GM20431 (cell line): ENCODE data around the gene SERTAD2.

ENCODE experiments used
- in situ Hi-C: fragments of 300-500 bp; cut with MseI, MboI; formaldehyde crosslinking; loops from one replicate; pipeline ENCODE4 v1.15.0; 2020; ENCODE audit warnings: low sequenced_read_pairs; ENCODE audit not compliant: unreplicated experiment

The SERTAD2 gene

DNA sequence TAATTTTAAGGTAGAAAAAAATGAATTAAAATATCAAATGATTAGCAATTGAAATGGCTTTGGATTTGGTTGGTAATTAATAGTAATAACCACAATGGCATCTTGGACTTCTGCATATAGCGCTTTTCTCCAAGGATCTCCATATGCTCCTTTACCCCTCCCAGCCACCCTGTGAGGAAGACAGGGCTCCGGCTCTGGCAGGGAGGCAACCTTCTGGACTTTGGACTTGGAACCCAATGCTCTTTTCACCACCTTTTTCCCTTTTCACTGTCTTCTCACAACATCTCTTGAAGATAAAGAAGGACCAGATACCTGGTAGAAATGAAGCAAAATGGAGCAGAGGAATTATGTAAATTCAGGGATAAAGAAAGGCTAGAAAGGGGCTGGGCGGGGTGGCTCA is 23.8 kb upstream of the SERTAD2 start:
- in situ Hi-C loops = no loop called here

DNA sequence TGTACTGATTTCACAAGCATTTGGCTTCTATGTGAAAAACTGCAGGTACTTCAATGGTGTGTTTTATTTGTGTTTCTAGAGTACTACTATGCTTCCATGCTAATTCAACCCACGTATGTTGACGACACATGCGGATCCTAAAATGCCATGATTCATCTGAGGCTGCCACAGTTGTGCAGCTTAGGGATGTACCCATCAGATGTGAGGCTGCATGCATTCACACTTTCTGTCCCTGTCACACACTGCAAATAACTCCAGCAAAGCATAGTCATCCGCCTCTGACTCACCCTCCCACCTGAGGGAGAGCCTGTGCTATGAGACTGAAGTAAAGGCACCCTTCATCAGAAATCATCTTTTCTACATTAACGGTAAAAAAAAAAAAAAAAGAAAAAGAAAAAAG is 22.1 kb upstream of the SERTAD2 start:
- in situ Hi-C loops = no loop called here

DNA sequence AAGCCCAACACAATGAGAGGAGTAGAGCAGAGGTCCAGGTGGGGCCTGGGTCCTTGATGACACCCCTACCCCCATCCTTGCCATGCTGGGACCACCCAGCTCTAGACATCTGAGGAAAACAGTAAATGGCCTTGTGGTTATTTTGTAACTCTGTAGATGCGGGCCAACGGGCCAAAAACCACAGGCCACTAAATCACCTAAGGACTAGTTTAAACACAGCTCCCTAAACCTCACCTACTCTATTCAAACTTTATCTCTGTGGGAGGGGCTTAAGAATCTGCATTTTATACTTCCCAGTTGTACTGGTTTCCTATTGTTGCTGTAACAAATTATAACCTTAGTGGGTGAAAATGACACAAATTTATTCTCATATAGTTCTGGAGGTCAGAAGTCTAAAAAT is 19.0 kb upstream of the SERTAD2 start:
- in situ Hi-C loops = no loop called here

DNA sequence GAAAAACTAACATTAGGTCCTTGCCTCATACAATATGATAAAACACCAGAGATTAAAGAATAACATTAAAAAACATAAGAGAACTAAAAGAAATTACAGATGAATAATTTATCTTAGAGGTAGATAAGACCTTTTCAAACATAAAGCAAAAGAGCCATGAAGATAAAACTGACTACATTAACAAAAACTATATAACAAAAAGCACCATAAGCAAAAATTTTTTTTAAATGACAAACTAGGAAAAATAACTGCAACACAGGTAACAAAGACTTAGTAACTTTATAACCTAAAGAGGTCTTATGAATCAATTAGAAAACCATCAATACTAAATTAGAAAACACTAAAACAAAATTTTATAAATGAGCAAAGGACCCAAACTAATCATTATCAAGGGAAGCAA is 16.3 kb upstream of the SERTAD2 start:
- in situ Hi-C loops = no loop called here

DNA sequence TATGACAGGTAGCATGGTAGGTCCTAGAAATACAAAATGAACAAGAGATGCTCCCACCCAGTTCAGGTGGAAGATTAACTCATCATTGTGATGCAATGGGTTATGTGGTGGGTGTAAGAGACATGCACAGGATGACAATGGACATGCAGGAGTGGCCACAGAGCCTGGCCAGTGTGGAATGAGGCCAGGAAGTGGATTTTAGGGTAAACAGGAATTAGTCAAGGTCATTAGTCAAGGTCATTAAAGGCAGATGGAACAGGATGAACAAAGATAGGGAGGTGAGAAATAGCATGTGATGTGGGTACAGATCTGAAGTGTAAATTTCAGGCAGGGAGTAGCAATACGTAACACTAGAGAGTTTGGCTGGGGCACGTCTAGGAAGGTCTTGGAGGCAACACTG is 15.6 kb upstream of the SERTAD2 start:
- in situ Hi-C loops = no loop called here

DNA sequence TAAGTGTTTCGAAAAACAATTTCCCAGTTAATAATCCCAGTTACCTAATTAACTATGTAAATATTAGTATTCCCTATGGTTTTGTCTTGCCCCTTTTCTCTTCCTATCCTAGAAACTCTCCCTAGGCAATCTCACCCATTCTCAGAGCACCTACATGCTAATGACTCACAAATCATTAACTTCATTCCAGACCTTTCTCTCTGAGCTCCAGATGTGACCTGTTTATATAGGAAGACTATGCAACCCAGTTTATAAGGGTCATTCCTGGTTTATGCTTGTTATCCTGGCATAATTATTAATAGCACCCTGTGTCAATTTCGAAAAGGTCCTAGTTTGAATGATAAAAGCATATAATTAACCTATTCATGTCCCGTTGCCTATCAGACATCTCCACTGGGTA is 14.8 kb upstream of the SERTAD2 start:
- in situ Hi-C loops = no loop called here

DNA sequence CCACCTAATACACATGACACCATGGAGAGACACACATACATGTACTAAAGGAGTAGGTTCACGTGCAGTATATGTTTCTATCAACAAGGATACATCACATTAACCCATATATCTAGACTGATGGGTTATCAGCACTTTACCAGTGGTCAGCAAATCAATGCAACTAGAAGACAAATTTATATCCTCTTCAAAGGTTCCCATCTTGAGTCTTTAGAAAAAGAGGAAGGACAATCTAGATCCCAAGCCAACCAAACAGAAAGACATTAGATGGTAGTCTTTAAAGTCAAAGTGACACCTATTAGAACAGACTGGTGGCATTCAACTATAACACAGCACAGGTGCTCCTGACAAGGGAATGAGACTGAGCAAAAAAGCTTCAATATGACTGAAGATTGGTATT is 13.8 kb upstream of the SERTAD2 start:
- in situ Hi-C loops = no loop called here

DNA sequence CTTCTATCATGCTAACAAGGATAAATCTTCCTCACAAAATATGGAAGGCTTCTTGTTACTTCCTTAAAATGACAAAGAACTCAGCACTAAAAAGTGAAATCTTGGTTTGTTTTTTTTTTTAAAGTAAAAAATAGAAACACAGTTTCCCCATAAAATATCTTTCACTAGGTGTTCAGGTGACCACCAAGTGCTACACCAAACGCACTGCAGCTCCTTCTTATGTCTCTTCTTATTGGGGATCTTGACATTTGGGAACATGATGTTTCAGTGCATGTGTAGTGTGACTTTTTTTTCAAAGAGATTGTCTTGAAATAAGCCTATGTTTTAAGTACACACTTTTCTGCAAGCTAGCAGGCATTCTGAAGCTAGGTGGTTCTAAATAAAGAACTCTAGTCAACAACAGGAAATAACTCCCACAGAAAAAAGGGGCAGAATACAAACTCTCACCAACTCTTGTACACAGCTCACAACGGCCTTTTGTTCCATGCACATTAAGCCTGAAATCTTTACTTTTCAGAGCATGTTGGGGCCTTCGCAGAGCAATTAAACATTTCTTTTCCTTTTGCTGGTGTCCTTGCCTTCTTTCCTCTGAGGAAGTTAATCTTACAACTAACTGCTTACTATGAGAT is 13.2 kb upstream of the SERTAD2 start:
- in situ Hi-C loops = no loop called here

DNA sequence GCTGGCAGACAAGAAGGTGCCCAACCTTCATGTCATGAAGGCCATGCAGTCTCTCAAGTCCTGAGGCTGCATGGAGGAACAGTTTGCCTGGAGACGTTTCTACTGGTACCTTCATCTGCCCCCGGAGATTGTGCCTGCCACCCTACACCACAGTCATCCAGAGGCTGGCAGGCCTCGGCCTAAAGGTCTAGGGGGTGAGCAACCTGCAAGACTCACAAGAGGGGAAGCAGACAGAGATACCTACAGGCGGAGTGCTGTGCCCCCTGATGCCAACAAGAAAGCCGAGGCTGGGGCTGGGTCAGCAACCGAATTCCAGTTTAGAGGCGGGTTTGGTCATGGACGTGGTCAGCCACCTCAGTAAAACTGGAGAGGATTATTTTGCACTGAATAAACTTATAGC is 12.0 kb upstream of the SERTAD2 start:
- in situ Hi-C loops = no loop called here

DNA sequence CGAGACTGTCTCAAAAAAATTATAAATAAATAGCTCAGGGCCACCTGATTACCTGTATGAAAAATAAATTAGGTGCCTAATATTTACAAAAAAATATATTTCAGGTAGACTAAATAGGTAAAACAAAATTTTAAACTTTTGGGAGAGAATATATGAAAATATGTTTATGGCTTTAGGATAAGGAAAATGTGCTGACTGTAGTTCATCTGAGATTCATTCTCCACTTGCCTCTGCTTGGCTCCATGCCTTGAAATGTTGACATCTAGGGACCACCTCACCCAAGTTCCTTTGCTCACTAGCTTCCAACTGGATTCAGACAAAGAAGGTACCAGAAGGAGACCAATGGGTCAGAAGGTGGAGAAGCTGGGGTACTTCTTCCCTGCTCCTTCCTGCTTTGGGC is 9.7 kb upstream of the SERTAD2 start:
- in situ Hi-C loops = no loop called here

DNA sequence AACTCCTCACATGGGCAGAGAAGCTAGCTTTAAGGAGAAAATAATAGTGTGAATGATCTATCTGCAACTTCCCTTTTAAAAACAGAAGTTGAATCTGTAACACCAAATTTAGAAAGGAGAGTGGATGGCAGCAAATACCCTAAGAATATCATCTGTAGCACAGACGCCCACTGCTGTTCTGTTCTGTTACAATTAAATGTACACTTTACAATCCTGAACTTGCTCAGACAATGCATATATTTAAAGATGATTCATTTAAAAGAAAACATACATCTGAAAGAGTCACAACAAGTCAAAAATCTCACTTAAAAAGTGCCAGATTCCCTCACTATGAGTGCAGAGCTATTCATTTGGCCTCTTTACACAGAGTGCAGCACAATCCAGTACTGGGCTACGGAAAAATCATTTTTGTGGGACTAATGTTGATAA is 8.0 kb upstream of the SERTAD2 start:
- in situ Hi-C loops = no loop called here

DNA sequence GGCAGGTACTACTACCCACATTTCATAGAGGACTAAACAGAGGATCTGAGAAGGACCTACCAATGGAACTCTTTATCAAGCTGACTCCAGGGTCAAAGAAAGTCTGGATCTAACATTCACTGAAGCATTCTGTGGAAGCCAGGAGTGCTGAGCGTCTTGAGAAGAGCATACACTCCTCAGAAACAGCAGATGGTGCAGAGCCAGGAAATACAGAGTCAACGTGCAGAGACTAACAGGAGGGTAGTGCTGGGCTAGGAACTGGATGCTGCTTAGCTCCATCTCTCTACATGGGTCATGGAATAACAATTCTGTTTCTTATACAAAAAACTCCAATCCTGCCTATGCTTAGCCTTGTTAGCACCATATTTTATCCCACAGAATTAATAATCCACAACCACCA is 5.5 kb upstream of the SERTAD2 start:
- in situ Hi-C loops = no loop called here

DNA sequence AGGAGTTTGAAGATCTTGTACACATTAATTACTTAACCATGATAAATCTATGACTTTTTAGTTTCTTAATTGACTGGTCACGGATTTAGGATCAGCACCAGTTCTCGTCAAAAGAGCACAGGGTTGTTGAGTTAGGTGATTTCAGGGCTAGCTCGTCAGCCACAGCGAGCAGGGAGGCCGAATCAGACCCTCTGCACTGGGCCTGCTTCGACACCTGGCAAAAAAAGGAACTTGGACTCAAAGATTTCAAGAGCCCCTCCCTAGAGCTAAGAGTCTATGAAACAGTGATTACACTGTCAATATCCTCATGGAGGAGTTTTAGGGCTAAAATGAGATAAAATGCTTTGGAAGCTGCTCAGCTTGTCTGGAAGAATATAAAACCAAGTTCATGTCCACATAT is 4.6 kb upstream of the SERTAD2 start:
- in situ Hi-C loops = no loop called here

DNA sequence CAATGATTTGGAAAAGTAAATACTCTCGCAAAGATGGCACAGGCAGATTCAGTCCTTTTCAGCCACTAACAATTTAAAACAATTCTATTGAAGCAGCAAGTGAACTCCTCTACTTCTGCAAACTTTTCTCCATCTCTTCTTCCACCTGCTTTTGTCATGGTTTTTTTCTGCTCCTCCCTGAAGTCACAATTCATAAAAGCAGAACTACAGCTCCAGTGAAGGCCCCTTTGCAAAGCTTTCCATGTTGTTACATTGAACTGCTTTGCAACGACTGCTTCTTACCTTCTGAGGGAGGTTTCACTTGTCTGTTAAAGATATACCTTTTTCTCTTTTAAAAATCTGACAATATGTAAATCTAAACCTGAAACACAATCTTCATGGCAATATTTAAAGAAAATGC is 3.7 kb upstream of the SERTAD2 start:
- in situ Hi-C loops = no loop called here

DNA sequence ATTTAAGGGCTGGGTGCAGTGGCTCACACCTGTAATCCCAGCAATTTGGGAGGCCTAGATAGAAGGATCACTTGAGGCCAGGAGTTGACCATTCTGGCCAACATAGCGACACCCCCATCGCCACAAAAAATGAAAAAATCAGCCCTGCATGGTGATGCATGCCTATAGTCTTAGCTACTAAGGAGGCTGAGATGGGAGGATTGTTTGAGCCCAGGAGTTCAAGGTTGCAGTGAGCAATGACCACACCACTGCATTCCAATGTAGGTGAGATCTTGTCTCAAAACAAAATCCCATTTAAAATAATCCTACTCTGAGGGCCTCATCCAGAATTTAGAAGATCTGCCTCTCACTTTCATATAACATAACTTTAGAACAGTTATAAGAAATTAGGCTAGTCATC is 2.7 kb upstream of the SERTAD2 start:
- in situ Hi-C loops = no loop called here

DNA sequence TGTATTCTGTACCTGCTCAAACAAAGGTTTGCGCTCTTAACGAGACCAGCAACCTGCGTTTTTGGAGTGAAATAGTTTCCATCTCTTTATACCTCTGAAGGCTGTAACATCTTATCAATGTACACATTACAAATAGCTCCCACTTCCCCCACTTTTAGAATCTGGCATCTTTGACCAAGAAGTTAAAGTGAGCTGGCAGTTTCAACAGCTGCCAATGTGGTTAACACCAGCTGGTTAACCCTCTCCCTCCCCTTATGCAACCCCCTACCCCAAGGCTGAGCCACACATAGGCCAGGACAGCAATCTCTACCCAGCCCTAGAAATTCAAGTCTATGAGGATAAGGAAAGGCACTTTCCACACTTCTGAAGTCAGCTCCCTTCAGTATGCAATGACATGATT is 2.2 kb upstream of the SERTAD2 start:
- in situ Hi-C loops = no loop called here

DNA sequence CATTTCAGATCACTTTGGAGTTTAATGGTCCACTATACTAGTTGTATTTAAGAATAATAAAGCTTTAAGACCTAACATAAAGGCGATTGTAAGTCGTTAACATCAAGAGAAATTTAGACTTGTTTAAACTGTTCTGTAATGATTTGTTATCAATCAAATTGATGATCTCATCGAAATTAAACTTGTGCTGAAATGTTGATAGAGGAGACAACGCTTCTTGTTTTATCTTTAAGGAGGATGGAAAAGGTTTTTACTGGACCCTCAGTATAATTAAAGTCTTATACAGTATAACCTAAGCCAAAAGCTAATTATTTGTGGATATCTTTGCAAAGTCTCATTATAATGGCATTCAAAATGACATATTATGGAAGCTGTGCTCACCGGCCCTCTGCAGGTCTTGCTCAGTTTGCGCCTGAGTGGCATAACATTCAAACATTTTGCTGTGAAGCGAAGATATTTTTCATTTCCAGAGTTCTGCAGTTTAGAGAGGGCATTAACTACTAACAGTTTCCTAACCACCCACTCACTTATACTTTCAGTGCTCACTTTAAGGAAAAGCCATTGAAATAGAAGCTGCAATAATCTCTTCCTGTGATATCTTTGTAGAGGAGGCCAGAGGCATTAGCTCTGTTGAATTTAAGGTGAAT is 1.4 kb upstream of the SERTAD2 start:
- in situ Hi-C loops = no loop called here

DNA sequence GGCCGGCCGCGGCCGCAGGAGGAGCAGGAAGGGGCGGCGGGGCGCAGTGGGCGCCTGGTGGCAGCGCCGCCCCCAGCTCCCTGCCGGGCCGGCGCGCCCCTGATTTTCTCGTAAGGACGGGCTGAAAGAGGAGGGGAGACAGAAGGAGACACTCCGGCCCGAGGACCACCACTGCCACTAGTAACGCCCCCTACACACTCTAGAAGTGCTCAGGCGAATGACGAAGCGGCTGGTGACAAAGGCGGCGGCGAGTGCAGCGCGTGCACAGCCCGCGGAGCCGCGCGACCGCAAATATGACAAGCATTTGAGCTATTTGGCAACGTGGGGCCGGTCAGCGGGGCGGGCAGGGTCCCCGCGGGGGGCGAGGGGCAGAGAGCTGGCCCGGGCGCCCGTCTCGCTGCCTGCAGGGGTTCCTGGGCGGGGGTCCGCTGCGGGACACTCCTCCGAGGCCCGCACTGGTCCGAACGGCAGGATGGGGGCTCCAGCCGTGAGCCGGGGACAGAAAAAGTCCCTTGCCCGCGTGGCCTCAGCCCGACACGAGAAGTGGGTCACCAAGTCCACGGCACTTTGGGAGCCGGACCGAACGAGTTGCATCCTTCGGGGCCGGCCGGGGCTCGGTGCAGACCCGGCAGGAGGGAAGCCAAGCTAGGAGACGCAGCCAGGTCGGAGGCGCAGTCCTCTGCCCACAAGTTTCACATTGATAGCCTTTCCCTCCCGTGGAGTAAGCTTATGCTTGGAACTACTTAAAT is 524 bp upstream of the SERTAD2 start:
- in situ Hi-C loops = no loop called here

DNA sequence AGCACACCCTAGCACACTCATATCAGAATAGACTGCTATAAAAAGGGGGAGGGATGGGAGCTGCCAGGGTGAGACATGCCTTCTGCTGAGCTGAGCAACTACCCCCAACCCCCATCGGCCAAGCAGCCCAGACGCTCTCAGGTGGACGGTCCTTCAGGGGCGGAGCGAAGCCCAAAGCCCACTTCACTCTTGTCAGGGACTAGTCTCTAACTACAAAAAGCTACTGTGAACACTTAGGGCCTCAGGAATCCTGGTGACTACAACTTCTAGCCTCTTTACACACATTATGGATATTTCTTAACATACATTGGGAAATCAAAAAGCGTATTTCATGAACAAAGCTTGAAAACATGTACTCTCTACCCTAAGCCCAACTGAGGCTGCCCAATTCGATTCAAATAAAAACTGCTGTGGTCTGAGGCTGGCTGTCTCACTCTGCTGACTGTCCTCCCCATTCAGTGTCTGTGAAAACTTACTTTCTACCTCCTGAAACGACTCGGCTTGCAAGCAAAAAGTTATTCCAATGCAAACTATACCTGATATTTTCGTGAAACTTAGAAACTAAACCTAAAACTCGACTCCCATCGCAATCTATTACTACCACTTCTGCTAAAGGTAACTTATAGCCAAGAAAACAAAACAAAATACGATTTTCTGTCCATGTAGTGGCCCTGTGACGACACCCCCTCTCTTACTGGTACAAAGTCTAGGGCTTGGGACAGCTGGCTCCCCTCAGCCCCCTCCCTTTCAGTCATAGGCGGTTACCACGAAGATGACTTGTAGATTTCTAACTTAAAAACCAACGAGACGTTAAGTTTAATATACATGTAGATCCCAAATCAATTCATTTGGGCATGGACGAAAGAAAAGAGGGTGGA is 1.2 kb downstream of the SERTAD2 start:
- in situ Hi-C loops = no loop called here

DNA sequence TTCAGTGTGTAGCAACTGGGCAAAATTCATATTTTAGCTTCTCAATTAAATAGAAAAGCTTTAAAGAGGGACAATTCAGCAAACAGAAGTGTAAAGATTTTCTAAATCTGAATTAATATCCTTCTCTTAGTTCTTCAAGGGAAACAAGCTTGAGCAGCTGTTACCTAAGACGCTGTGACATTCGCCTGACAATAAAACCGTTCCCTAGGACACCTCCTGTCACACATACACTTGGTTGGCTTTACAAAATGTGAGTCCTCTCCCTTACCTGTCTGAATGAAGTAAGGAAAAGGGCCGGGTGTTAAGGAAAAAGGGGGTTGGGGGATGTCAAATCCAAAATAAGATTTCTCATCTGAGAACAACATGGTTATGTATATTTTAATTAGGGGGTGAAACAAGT is 2.1 kb downstream of the SERTAD2 start:
- in situ Hi-C loops = no loop called here
